ENCODE results near the gene TMEM69. TPM values are rescaled to one million over a fixed set of nuclear protein-coding genes. Genes with fewer than 3 reads are reported as not detected.
A peak's percentile ranks its signal among the peaks of the same experiment; 100 is the strongest.
"Not testable (repeated sequence)": the region's sequence is repeated elsewhere in the genome, so short reads cannot be mapped to it uniquely, and the experiment has no call there.

TMEM69 gene
- total RNA-seq, 1 experiment from 2014 or later, result 23.4 TPM

GRCh38 chr1:45686015-45686287 lies 2.0 kb upstream of the TMEM69 start:
- Histone ChIP-seq H3K36me3 (peaks cover 6% of the 10 kb centered on the region), H3K9me3 (replicated peaks) (no peaks in the 10 kb centered on the region), H3K27ac (peak overlapping the region; percentile 95), H3K4me1 (replicated peaks) (peaks cover 7% of the 10 kb centered on the region), H3K4me3 (peak overlapping the region; percentile 87), H3K27me3 (replicated peaks) (no peaks in the 10 kb centered on the region)
- DNase-seq (ENCODE audit: low read depth in 1 of 2, low spot score in 2 of 2), result peak in 1 of 2 experiments; percentile 52

GRCh38 chr1:45686288-45687013 lies 1.5 kb upstream of the TMEM69 start, which contains the start of gene GPBP1L1:
Gene GPBP1L1, minus strand, starts transcription at chr1:45686533. Its CDS starts 27,446 bp downstream, at chr1:45659087.
- no peaks in the 10 kb centered on the region for H3K9me3 ChIP-seq (replicated peaks)
- peak; percentile 96 to 98 for DNase-seq (ENCODE audit: low read depth in 1 of 2, low spot score in 2 of 2)
- peaks cover 7% of the 10 kb centered on the region for H3K36me3 ChIP-seq
- H3K27ac ChIP-seq, result peak within 1 kb of the TSS; percentile 95
- peak within 1 kb of the TSS; percentile 87 for H3K4me3 ChIP-seq
- peaks cover 7% of the 10 kb centered on the region for H3K4me1 ChIP-seq (replicated peaks)
- no peaks in the 10 kb centered on the region for H3K27me3 ChIP-seq (replicated peaks)

DNA sequence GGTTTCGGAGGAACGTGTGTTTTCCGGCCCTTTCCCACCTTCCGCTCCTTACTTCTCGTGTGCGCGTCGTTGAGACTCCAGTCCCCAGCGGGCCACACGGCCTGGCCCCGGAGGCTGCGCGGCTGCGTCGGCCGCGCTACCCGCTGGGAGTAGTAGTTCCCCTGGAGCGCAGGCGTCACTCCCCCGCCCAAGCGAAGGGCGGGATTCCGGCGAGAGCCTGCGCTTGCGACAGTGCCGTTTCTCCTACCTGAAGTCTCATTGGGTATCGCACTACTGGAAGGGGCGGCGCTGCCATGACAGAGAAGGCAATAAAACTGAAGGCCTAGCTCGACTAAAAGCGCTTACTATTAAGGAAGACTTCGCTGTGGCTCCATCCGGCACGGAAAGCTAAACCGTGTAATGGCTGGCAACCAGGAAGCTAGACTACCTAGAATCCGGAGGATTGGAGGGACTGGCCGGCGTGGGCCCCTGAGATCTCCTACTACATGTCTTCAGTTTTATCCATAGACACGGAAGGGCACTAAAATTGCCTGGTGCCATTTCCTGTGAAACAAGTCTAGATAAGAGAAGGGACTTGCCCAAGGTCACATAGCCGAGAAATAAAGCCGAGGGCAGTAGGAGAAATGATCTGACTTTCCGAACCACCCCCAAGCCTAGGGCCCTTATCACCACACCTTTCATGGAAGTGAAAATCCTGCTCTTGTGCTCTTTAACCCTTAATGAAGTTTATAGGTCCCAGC lies 797 bp upstream of the TMEM69 start:
- H3K4me1 ChIP-seq (replicated peaks), result peaks cover 7% of the 10 kb centered on the region
- DNase-seq (ENCODE audit: low read depth in 1 of 2, low spot score in 2 of 2), result peak; percentile 98
- H3K27ac ChIP-seq, result peak overlapping the region; percentile 95
- no peaks in the 10 kb centered on the region for H3K9me3 ChIP-seq (replicated peaks)
- peaks cover 8% of the 10 kb centered on the region for H3K36me3 ChIP-seq
- no peaks in the 10 kb centered on the region for H3K27me3 ChIP-seq (replicated peaks)
- H3K4me3 ChIP-seq, result peak overlapping the region; percentile 87

GRCh38 chr1:45693811-45694210 lies 5.8 kb downstream of the TMEM69 start:
- H3K27me3 ChIP-seq (replicated peaks); H3K4me3 ChIP-seq; H3K4me1 ChIP-seq (replicated peaks); DNase-seq (ENCODE audit: low read depth in 1 of 2, low spot score in 2 of 2); H3K9me3 ChIP-seq (replicated peaks); H3K27ac ChIP-seq: not testable (repeated sequence)
- peaks cover 55% of the 10 kb centered on the region for H3K36me3 ChIP-seq

DNA sequence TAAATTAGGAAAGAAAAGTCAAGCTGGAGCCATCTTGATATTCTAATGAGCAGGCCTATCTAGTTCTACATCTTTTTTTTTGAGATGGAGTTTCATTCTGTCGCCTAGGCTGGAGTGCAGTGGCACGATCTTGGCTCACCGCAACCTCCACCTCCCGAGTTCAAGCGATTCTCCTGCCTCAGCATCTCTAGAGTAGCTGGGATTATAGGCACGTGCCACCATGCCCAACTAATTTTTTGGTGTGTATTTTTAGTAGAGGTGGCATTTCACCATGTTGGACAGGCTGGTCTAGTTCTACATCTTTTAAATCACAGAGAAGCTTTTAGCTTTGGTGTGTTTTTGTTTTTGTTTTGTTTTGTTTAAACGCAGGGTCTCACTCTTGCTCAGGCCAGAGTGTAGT lies 6.8 kb downstream of the TMEM69 start:
- Histone ChIP-seq H3K36me3 (peaks cover 55% of the 10 kb centered on the region), H3K27me3 (replicated peaks) (no peaks in the 10 kb centered on the region), H3K9me3 (replicated peaks) (no peaks in the 10 kb centered on the region), H3K27ac (no peak overlapping the region), H3K4me1 (replicated peaks) (no peaks in the 10 kb centered on the region), H3K4me3 (no peak overlapping the region)
- no peak for DNase-seq (ENCODE audit: low read depth in 1 of 2, low spot score in 2 of 2)

- no peak overlapping the region for H3K27ac ChIP-seq
- H3K27me3 ChIP-seq (replicated peaks), result no peaks in the 10 kb centered on the region
- no peak for DNase-seq (ENCODE audit: low read depth in 1 of 2, low spot score in 2 of 2)
- H3K36me3 ChIP-seq, result no peaks in the 10 kb centered on the region
- no peaks in the 10 kb centered on the region for H3K4me1 ChIP-seq (replicated peaks)
- no peak overlapping the region for H3K4me3 ChIP-seq
- no peaks in the 10 kb centered on the region for H3K9me3 ChIP-seq (replicated peaks)
Measured at GRCh38 chr1:45704637-45705036, 16.7 kb downstream of the TMEM69 start.

- H3K9me3 ChIP-seq (replicated peaks), result no peaks in the 10 kb centered on the region
- H3K27me3 ChIP-seq (replicated peaks), result no peaks in the 10 kb centered on the region
- no peak overlapping the region for H3K4me3 ChIP-seq
- H3K36me3 ChIP-seq, result 0 out of 2 replicates have a peak, but pooled peaks cover 6% of the 10 kb centered on the region
- H3K27ac ChIP-seq, result no peak overlapping the region
- H3K4me1 ChIP-seq (replicated peaks), result no peaks in the 10 kb centered on the region
- DNase-seq (ENCODE audit: low read depth in 1 of 2, low spot score in 2 of 2), result no peak
Measured at GRCh38 chr1:45713711-45714110, 25.7 kb downstream of the TMEM69 start.

DNA sequence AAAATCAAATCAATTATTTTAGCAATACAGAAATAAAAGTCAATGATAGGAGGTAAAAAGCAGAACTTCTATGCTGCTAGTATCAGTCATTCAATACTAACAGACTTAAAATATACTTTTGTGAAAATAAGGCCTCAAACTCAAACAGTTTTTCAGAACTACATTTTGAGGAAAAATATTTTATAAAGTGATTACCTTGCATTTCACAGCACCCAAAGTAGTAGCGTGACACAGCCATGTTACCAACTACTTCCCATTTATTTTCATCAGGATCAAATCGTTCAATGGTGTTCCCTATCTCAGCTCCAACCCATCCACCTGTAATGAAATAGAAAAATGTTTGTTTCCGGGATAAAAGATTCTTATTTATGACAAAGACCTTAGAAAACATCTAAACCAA lies 28.7 kb downstream of the TMEM69 start:
- DNase-seq (ENCODE audit: low read depth in 1 of 2, low spot score in 2 of 2), result no peak

DNA sequence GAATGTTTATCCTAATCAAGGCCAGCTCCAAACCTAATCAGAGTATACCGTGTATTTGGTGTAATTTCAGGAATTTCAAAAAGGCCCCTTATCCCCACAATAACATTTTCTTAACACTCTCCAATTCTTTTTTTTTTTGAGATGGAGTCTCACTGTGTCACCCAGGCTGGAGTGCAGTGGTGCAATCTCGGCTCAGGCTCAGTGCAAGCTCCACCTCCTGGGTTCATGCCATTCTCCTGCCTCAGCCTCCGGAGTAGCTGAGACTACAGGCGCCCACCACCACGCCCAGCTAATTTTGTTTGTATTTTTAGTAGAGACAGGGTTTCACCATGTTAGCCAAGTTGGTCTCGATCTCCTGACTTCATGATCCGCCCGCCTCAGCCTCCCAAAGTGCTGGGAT lies 29.4 kb downstream of the TMEM69 start:
- H3K9me3 ChIP-seq (replicated peaks); H3K4me1 ChIP-seq (replicated peaks); H3K36me3 ChIP-seq; DNase-seq (ENCODE audit: low read depth in 1 of 2, low spot score in 2 of 2); H3K27me3 ChIP-seq (replicated peaks); H3K27ac ChIP-seq; H3K4me3 ChIP-seq: not testable (repeated sequence)

More for the DNA sequence above, 28.7 kb downstream of the TMEM69 start:
- H3K4me1 ChIP-seq (replicated peaks), result peaks cover 7% of the 10 kb centered on the region
- no peak overlapping the region for H3K4me3 ChIP-seq
- 0 out of 2 replicates have a peak, but pooled peaks cover 6% of the 10 kb centered on the region for H3K36me3 ChIP-seq
- H3K9me3 ChIP-seq (replicated peaks), result no peaks in the 10 kb centered on the region
- no peak overlapping the region for H3K27ac ChIP-seq
- no peaks in the 10 kb centered on the region for H3K27me3 ChIP-seq (replicated peaks)

DNA sequence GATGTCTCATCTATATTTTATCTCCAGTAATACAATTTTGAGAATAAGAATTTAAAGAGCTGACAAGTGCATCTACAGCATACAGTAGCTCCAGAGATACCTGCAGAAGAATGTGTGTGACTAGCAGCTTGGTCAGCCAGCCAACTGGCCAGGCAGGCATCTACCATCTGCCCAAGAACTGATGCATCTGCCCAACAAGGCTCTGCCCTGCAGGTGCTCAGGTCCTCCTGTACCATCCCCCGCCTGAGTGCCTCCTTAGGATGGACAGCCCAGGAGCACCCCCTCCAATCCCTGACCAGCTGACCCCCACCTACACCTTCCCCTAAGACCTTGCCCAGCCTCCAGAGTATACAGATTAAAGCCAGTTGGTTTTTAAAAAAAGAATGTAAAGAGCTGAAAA lies 30.3 kb downstream of the TMEM69 start:
- no peak overlapping the region for H3K4me3 ChIP-seq
- H3K4me1 ChIP-seq (replicated peaks), result peaks cover 7% of the 10 kb centered on the region
- no peak overlapping the region for H3K27ac ChIP-seq
- H3K27me3 ChIP-seq (replicated peaks), result no peaks in the 10 kb centered on the region
- H3K36me3 ChIP-seq, result 0 out of 2 replicates have a peak, but pooled peaks cover 3% of the 10 kb centered on the region
- DNase-seq (ENCODE audit: low read depth in 1 of 2, low spot score in 2 of 2), result no peak
- no peaks in the 10 kb centered on the region for H3K9me3 ChIP-seq (replicated peaks)

GRCh38 chr1:45721207-45721606 lies 33.2 kb downstream of the TMEM69 start:
- no peak overlapping the region for H3K27ac ChIP-seq
- no peaks in the 10 kb centered on the region for H3K27me3 ChIP-seq (replicated peaks)
- peak in 1 of 2 experiments; percentile 30 for DNase-seq (ENCODE audit: low read depth in 1 of 2, low spot score in 2 of 2)
- no peak overlapping the region for H3K4me3 ChIP-seq
- H3K36me3 ChIP-seq, result no peaks in the 10 kb centered on the region
- peaks cover 7% of the 10 kb centered on the region for H3K4me1 ChIP-seq (replicated peaks)
- H3K9me3 ChIP-seq (replicated peaks), result no peaks in the 10 kb centered on the region

GRCh38 chr1:45722809-45723208 lies 34.8 kb downstream of the TMEM69 start:
- H3K27ac ChIP-seq, result no peak overlapping the region
- H3K9me3 ChIP-seq (replicated peaks), result no peaks in the 10 kb centered on the region
- no peaks in the 10 kb centered on the region for H3K27me3 ChIP-seq (replicated peaks)
- H3K4me1 ChIP-seq (replicated peaks), result peaks cover 7% of the 10 kb centered on the region
- no peak for DNase-seq (ENCODE audit: low read depth in 1 of 2, low spot score in 2 of 2)
- H3K36me3 ChIP-seq, result no peaks in the 10 kb centered on the region
- H3K4me3 ChIP-seq, result no peak overlapping the region

- Histone ChIP-seq H3K9me3 (replicated peaks) (no peaks in the 10 kb centered on the region), H3K4me1 (replicated peaks) (peaks cover 7% of the 10 kb centered on the region), H3K4me3 (no peak overlapping the region), H3K27me3 (replicated peaks) (no peaks in the 10 kb centered on the region), H3K36me3 (no peaks in the 10 kb centered on the region), H3K27ac (no peak overlapping the region)
- no peak for DNase-seq (ENCODE audit: low read depth in 1 of 2, low spot score in 2 of 2)
Measured at GRCh38 chr1:45723248-45723930, 35.4 kb downstream of the TMEM69 start.

- H3K27ac ChIP-seq; H3K9me3 ChIP-seq (replicated peaks); H3K4me1 ChIP-seq (replicated peaks); H3K4me3 ChIP-seq; H3K27me3 ChIP-seq (replicated peaks); H3K36me3 ChIP-seq; DNase-seq (ENCODE audit: low read depth in 1 of 2, low spot score in 2 of 2): not testable (repeated sequence)
Measured at GRCh38 chr1:45726007-45726406, 38.0 kb downstream of the TMEM69 start.
